GM18499 (cell line): ENCODE data around the gene CACNA1H.

Source experiments
- ATAC-seq: cut with Tn5 transposase; IDR thresholded peaks from one replicate; pipeline ENCODE4 v1.9.1; 2021; ENCODE audit warnings: moderate number of reproducible peaks; ENCODE audit not compliant: insufficient read depth, unreplicated experiment

CACNA1H gene

DNA sequence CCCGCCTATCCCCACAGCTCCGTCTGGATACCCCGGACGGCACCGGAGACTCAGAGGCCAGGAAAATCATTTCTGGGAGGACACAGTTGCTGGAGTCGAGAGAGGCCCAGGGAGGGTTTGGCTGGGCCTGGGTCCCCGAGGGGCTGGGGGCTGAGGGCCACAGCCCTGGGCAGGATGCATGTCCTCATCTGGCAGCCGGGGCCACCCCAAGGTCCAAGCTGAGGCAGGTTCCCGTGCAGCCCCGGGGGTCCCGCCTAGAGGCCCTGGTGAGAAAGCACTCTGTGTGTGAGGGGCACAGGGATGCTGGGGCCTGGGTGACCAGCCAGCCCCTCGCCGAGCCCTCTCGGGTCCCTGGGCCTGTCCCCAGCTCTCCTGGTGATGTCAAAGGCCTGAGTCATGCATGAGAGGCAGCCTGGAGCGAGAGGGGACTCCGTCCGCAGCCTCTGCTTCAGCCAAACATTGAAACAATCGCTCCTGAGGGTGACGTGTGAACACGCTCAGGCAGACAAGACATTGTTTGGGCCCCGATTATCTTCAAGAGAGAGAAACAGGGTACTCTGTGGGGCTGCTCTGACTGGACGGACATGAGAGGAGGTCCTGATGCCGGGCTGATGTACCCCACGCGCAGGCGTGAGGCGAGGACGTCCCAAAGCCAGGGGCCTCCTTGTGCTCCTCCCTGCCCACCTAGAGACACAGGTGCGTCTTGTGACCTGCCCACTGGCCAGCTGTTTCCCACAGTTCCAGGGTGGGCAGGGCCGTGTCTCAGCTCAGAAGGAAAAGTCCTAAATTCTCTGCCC, 31.1 kb upstream of the CACNA1H start:
- ATAC-seq = no peak

DNA sequence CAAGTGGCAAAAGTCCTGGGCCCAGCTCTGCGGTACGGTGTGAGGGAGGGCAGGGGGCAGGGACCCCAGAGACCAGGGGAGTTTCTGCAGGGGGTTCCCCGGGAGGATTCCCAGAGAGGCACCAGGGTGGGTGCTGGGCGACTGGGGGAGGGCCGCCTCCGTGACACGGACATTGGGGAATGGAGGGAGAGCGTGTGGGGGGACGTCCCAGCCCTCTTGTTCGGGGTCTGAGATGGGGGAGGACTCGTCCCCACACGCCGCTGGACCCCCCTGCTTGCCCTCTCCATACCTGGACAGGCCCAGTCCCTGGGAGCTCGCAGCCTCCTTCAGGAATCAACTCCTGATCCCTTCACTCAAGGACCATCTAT, 30.5 kb upstream of the CACNA1H start:
- ATAC-seq = no peak

DNA sequence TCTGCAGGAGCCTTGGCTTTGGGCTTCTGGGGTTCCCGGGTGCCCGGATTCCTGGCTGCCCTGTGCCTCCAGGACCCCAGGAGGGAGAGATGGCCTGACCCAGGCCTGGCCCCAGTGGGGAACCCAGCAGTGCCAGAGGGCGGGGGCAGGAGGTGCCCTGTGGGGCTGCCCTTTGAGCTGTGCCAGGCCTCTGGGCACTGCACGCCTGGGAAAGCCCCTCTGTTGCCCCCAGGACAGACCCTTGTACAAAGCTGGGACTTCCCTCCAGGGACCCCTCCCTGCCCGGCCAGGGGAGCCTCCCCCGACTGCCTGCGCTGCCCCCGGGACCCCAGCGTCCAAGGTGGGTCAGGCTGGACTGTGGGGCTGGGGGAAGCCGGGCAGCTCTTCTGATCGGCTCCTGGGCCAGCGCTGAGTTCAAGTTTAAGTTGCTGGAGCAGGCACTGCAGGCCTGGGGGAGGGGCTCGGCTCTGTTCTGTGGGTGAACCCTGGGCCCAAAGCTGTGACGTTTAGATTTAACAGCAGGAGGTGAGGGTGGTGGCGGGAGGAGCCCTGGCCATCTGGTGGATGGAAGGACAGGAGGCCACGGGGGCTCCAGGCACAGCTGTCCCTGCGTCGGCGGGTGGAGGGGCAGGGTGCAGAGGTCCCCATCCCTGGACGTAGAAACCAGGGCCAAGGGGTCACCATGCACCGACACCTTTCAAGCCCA, 29.2 kb upstream of the CACNA1H start:
- ATAC-seq = no peak

DNA sequence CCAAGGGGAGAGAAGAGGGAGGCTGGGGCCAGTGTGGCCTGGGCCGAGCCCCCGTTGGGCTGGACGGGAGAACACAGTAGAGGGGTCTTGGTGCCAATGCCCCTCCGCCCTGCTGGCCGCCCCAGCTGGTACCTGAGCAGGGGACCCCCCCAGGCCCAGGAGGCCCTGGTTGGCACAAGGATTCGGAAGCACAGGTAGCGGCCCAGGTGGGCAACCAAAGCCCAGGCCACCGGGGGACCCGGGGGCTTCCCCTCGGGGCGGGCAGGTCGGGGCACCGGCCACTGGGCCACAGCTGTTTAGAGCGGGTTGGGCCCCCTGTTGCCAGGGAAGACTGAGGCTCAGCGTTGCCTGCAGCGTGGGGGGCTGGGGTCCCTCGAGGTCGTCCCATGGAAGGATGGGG, 28.6 kb upstream of the CACNA1H start:
- ATAC-seq = no peak

DNA sequence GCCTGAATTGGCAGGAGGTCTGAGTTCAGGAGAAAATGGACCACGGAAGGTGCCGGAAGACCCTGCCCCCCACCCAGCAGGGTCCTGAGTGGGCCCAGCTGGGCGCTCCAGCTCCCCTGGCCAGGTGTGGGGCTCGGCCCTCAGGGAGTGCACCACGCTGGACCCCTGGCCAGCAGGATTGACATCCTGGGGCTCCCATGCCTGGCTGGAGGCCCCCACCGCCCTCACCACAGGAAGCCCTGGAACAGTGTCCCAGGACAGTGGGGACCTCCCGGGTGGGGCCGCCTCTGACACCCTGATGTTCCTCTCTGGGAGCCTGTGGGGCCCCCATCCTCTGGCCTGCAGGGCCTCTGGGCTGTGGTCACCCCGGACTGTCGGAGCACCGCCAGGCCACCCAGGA, 28.1 kb upstream of the CACNA1H start:
- no peak for ATAC-seq

DNA sequence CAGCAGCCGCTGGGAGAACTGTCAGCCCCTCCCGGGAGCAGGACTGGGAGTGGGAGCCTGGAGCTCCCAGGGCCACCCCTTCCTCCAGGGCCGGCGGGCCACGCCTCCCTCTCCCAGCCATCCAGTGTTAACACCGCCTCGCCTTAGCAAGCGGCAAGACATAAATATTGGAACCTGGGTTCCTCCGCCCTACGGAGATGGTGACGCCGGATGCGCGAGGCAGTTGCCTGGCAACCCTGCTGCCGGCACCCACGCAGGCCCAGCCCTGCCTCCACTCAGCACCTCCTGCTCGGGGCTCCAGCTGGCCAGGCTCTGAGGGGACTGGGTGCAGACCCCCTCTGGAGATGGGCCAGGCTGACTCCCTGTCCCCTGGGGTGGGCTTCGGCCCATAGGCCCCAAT, 27.4 kb upstream of the CACNA1H start:
- ATAC-seq = no peak

DNA sequence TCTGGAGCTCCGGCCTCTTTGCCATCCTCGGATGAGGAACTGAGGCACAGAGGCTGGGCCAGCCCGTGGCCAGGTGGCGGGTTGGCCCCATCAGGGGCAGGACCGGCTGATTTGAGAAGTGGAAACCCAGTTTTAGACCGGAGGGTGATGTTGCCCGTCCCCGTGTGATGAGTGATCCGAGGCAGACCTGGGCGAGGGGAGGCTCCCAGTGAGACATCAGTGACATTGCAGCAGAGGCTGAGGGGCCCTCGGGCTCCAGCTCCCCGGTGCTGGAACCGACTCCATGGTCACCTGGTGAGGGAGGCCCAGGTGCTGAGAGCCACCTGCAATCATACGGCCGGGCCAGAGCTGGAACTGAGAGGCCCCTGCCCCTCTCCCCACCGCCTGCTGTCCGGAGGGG, 26.9 kb upstream of the CACNA1H start:
- no peak for ATAC-seq

DNA sequence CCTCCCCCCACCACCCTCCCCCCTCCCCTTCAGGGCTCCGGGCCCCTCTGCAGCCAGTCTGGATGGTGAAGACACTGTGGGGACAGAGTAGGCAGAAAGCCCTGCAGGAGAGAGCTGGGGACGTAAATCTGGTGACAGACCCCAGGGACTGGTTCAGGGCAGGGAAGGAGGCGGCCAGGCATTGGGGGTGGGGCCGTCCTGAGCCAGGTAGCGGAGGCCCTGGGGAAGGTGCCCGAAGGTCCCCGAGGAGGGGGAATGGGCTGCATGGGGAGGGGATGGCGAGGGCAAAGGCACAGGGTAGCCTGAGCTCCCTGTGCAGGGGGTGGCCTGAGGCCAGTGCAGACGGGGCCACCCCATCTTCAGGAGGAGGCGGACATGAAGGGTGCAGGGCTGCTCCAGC, 26.3 kb upstream of the CACNA1H start:
- ATAC-seq = no peak

DNA sequence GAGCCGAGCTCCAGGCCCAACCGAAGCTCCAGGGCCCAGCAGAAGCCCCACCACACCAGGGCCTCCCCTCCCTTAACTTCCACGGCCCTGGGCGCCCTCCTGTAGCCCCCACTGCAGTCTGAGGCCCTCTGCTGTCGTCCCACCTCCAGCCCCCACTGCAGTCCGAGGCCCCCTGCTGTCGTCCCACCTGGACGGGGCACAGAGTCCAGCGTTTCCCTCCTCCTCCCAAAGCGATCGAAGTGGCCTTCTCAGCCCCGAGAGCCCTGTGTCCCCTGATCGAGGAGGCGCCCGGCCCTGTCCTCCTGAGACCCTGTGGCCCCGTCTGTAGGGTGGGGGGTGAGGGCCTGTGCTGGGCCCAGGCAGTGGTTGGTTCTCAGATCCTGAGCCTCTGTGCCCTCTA, 25.8 kb upstream of the CACNA1H start:
- no peak for ATAC-seq

DNA sequence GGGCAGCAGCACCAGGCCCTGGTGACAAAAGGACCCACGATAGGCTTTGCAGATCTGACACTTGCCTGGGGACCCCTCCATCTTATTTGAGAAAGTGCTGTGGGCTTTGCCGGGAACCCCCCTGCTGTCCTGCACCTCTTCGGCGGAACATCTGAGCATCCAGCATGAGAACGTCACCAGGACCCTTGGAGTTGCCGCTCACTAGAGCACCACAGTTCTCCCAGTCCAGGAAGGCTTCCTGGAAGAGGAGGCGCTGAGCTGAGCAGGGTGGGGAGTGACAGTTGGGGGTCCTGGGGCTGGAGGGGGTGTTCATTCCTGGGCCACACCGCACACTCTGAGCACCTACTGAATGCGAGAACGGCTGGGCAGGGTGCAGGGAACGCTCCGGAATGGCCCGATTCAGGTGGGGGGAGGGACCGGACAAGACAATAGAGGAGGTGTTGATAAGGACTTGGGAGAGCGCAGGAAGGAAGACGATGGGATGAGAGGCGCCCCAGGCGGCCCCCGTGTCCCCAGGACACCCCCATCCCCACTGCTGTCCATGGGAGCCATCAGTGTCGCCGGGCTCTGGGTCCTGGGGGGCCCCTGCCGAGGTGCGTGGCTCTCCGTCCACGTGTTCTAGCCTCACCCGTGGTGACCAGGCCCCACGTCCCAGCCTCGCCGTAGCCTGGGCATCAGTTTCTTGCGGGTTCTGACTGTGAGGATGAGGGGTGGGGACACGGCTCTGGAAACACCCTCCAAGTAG, 24.8 kb upstream of the CACNA1H start:
- no peak for ATAC-seq

DNA sequence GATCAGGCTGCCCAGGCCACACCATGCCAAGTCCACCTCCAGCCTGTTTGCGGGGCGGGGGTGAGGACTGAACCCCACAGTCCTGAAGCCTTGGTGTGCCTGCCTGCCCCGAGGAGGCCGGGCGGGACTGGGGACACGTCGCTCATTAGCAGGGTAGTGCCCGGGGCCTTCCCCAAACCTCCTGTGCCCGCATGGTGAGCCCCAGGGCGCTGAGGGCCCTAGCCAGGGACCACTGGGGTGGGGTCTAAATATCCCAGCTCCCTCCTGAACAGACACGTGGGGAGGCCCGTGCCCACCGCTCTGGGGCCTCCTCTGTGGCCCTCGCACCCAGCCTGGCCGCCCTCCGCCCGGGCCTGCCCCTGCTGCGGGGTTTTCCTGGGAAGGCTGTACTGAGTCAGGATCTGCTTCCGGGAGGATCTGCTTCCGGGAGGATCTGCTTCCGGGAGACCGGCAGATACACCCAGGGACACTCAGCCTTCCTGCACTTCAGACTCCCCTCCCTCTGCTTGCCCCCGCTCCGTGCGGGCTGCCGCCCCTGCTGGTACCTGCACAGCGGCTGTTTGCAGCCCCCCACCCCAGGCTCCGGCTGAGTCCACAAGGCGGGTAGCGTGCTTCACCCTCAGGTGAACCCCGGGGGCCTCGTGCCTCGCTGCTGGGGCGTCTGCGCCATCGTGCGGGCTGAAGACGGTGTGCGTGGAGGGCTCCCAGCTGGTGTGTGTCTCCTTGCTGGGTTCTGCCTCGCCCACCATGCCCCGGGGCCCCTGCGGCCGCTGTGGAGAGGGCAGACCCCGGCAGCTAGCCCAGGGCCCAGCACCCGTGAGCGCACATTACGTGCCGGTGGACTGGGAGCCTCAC, 23.6 kb upstream of the CACNA1H start:
- no peak for ATAC-seq

DNA sequence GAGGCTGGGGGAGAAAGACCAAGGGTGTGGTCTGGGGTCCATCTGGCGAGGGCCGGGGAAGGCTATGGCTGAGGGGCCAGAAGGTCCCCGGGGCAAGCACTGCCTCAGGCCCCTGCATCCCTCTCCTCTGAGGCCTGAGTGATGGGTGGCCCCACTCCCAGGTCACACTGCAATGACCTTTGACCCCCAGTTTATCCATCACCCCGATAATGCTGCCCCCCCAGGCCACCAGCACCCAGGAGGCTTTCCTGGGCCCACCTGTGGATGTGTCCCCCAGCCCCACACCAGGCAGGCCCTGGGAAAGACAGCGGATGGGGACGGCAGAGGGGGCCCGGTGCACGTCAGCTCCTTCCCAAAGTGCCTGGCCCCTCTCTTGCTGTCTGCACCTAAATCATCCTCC, 22.5 kb upstream of the CACNA1H start:
- ATAC-seq = no peak

DNA sequence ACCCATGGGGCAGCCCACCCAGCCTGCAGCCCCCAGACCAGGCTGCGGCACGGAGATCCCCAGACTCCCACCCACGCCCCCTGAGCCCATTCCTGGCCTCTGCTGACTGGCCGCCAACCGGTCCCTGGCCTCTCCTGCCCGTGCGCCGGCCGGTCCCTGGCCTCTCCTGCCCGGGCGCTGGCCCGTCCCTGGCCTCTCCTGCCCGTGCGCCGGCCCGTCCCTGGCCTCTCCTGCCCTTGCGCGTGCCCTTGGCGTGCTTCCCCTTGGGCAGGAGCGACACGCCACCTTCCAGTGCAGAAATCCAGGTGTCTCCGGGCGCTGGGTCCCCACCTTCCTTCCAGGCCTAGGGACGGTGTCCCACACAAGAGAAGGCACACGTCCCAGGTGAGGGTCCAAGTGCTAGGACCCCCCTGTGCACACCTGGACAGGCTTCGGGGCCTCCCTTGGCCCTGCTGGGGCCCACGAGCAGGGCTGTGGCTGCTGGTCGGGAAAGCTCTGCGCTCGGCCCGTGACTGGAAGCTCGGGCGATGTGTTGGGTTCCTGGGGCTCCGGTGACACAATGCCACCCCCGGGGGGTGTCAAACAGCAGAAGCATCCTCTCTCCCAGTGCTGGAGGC, 21.4 kb upstream of the CACNA1H start:
- no peak for ATAC-seq

DNA sequence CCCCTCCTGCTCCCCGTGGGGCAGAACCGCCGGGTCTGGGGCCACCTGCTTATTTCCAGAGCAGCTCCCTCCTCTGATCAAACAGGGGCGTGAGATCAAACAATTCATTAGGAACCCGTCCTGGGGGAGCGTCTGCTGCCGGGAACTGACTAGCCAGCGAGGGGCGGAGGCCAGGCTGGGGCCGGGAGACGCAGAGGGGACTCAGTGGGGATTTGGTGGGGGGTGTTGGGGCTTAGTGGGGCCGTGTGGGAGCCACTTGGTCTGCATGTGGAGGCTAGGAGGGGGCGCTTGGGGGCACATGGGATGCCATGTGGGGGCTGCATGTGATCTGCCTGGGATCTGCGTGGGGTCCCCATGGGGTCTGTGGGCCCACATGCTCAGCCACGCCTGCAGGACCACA, 20.5 kb upstream of the CACNA1H start:
- no peak for ATAC-seq

DNA sequence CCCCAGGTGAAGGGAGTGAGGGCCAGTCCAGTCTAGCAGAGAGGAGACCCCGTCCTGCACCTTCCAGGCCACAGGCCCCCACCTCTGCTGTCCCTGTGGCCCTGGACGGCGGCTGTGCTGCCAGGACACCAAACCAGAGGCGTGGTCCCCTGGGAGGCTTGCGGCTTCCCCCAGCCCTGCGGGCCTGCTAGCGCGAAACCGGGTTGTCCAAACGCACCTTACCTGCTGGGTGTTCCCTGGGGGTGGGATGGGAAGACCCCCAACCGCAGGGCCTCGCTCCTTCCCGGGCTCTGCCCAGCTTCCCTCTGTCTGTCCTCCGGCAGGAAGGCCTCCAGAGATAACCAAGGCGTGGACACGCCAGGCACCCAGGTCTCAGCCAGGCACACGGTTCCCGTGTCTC, 19.6 kb upstream of the CACNA1H start:
- ATAC-seq = no peak

DNA sequence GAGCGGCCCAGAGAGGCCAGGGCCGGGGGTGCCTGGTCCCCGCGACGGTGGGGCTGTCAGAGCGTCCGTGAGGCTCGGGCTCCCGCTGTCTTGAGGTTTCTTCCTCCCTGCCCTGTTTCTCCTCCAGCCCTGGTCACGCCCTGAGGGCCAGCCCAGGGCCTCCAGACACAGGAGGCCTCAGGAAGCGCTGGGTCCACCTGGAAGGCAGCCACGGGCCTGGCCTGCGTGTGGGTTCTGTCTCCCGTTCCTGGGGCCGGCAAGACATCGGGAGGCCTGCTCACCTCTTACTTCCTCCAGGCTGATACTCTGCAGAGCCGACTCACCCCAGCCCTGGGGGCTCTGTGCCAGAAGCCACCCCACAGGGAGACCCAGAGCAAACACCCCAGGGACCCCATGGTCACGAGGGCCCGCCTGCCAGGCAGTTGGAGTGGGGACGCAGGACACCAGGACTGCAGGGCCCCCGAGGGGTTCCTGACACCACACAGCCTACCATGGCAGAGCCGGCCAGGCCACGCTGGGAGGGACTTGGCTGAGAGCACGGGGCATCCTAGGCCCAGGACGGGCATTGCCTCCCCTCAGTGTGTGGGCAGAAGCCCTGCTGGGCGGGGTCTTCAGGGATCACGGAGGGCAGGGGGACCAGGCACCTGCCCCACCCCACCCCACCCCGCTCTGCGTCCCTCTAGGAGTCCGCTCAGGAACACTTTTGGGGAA, 18.9 kb upstream of the CACNA1H start:
- ATAC-seq = no peak

DNA sequence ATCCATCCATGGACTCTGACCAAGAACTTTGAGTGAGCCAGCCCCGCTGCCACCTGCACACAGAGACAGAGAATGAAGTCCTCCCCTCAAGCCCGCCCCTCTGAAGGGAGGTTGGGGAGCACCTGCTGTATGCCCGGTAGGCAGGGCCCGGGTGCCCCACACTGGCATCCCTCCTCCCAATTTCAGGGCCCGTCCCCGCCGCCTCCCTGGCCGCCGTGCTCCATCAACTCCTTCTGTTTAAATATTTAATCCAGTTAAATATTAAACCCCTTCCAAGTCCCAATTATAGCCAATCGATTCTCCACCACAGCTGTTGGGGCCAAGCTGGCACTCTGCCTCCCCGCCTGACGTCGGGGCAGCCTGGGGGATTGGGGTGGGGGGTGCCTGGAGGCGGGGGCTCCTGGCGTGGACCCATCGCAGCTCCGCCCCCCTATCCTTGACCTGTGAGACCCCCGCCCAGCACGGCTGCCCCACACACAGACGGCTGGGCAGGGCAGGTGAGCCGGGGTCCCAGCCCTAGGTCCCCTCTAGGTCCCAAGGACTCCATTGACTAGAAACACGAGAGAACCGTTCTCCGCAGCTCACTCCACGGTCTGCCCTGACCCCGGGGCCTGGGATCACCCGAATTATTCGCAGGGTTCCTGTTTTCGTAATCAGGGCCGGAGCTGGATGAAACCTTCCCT, 18.0 kb upstream of the CACNA1H start:
- ATAC-seq = no peak

DNA sequence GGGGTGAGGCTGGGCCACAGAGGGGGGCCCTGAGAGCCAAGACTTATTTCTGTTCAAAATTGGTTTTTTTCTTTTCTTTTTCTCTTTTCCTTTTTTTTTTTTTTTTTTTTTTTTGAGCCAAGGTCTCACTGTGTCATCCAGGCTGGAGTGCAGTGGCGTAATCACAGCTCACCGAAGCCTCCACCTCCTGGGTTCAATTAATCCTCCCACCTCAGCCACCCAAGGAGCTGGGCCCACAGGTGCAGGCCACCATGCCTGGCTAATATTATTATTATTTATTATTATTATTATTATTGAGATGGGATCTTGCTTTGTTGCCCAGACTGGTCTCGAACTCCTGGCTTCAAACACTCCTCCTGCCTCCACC, 17.5 kb upstream of the CACNA1H start:
- ATAC-seq = no peak

DNA sequence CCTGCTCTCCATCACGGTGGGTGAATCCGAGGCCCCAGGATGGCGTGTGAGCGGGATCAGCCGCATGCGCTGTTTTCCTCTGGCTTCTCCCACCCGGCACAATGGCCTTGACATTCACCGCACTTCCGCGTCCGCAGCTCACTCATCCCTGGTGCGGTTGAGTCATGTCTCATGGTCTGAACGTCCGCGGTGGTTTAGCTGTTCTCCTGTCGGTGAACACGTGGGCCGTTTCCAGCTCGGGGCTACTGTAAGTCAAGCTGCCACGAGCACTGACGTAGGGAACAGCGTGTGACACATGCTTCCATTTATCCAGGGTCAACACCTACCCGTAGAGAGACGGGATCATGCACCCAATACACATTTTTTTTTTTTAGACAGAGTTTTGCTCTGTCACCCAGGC, 15.3 kb upstream of the CACNA1H start:
- ATAC-seq = no peak
